K562 (cell line): ENCODE measurements around the gene TAF1D.

Experiments used
- EHMT2 ChIP-seq: fragments of 450-650 bp; IDR thresholded peaks from 2 replicates; pipeline ENCODE4 v1.6.1; 2018; ENCODE audit warnings: antibody characterized with exemption
- ZNF274 ChIP-seq: IDR thresholded peaks from 2 replicates; pipeline ENCODE4 v1.6.1; 2011; ENCODE audit warnings: low read depth, mild to moderate bottlenecking, low read length, moderate library complexity, borderline replicate concordance
- ZNF41 ChIP-seq: fragments of 250-450 bp; sonication (Bioruptor Pico); conservative IDR thresholded peaks from 2 replicates; pipeline ENCODE4 v1.4.0; 2020; ENCODE audit warnings: mild to moderate bottlenecking
- ZNF696 ChIP-seq: fragments of 250-450 bp; sonication (Bioruptor Pico); conservative IDR thresholded peaks from 2 replicates; pipeline ENCODE4 v1.4.0; 2020; ENCODE audit warnings: mild to moderate bottlenecking, moderate library complexity
- TF ChIP-seq, protein P1 (sequence below): sonication (generic); formaldehyde crosslinking; IDR thresholded peaks from 2 replicates; pipeline ENCODE4 v1.9.0; 2022; ENCODE audit warnings: mild to moderate bottlenecking, missing genetic modification reagents

DNA sequence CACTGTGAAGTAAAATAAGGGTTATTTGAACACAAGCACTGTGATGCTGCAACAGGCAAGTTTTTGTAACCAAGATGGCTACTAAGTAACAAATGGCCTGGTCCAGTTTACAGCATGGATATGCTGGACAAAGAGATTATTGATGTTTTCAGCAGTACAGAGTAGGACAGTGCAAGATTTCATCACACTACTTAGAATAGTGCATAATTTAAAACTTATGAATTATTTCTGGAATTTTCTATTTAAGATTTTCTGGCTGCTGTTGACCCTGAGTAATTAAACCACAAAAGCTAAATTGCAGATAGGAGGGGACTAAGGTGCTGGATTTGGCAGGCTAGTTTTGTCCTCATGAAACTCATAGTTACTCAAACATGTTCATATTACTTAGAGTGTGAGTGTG lies 46.7 kb downstream of the TAF1D start:
- TF ChIP-seq EHMT2 (no peak), ZNF41 (CRISPR knock-in tag) (no peak), ZNF274 (no peak), ZNF696 (CRISPR knock-in tag) (no peak)
- TF ChIP-seq, protein P1, sequence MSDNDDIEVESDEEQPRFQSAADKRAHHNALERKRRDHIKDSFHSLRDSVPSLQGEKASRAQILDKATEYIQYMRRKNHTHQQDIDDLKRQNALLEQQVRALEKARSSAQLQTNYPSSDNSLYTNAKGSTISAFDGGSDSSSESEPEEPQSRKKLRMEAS: no peak
